Thoracic aorta (tissue), 2 donors: ENCODE measurements around the gene SETD2. TPM values are rescaled to one million over a fixed set of nuclear protein-coding genes. Genes with fewer than 3 reads are reported as not detected.

Experiments used
- ATAC-seq: fragments of 150-250 bp; one replicate; pipeline ENCODE4 v1.8.0; 2017; ENCODE audit warnings: low read depth; ENCODE audit not compliant: insufficient number of reproducible peaks, low FRiP score
- DNase-seq: peaks from one replicate; pipeline ENCODE4 v3.0.0-alpha.2; 2020; ENCODE audit warnings: low spot score
- H3K27ac ChIP-seq, 2 donors: fragments of 200-600 bp; sonication (generic); 1 replicate in 1 of 2; 2 replicates in 1 of 2; pipeline ENCODE4 v1.5.1; 2016; ENCODE audit warnings: mild to moderate bottlenecking in 2 of 2, moderate library complexity in 2 of 2
- H3K27me3 ChIP-seq: fragments of 200-600 bp; sonication (generic); replicated peaks from 2 replicates; pipeline ENCODE4 v1.6.0; 2016; ENCODE audit warnings: mild to moderate bottlenecking; ENCODE audit not compliant: insufficient read depth
- H3K36me3 ChIP-seq: fragments of 200-600 bp; sonication (generic); one replicate; pipeline ENCODE4 v1.5.1; 2016
- H3K4me1 ChIP-seq, 2 donors: fragments of 200-600 bp; sonication (generic); 1 replicate in 1 of 2; 2 replicates in 1 of 2; pipeline versions ENCODE4 v1.5.1 to v1.6.0; 2016; ENCODE audit warnings: low read depth in 2 of 2, mild to moderate bottlenecking in 1 of 2; ENCODE audit not compliant: control insufficient read depth in 1 of 2
- H3K4me3 ChIP-seq: fragments of 200-600 bp; sonication (generic); 2 replicates; pipeline ENCODE4 v1.5.1; 2016; ENCODE audit warnings: mild to moderate bottlenecking
- H3K9me3 ChIP-seq: fragments of 200-600 bp; sonication (generic); 2 replicates; pipeline ENCODE4 v1.5.1; 2016
- CTCF ChIP-seq: fragments of 200-600 bp; sonication (generic); IDR thresholded peaks from one replicate; pipeline ENCODE4 v1.5.1; 2019; ENCODE audit warnings: antibody characterized with exemption
- total RNA-seq, 2 donors: library from RNA; depleted of rRNA; stranded (reverse); fragments of >200 nt; gene quantifications; one replicate each; pipeline versions ENCODE4 v1.1.0 to v1.2.3, GENCODE V29; 2016

Gene SETD2
- total RNA-seq, 2 donors from 2014 or later: 44.3 to 78.9 TPM

DNA sequence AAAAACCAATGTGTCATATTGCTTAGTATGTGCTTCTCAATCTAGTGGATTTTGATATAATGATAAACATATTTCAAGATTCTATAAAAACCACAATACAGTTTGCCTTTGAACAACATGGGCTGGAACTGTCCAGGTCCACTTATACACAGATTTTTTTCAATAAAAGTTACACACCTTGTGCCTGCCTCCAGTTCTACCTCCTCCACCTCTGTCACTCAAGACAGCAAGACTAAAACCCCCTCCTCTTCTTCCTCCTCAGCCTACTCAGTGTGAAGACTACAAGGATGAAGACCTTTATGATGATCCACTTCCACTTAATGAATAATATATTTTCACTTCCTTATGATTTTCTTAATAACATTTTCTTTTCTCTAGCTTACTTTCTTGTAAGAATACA, 5.7 kb downstream of the SETD2 start:
- no peaks in the 10 kb centered on the region for H3K27me3 ChIP-seq
- DNase-seq (no peak), ATAC-seq (no peak)
- peaks cover 53 to 63% of the 10 kb centered on the region in 2 donors for H3K4me1 ChIP-seq
- no peaks in the 10 kb centered on the region for H3K36me3 ChIP-seq
- no peak overlapping the region for H3K27ac ChIP-seq
- TF ChIP-seq CTCF: no peak
- H3K9me3 ChIP-seq: no peaks in the 10 kb centered on the region
- no peak overlapping the region for H3K4me3 ChIP-seq

DNA sequence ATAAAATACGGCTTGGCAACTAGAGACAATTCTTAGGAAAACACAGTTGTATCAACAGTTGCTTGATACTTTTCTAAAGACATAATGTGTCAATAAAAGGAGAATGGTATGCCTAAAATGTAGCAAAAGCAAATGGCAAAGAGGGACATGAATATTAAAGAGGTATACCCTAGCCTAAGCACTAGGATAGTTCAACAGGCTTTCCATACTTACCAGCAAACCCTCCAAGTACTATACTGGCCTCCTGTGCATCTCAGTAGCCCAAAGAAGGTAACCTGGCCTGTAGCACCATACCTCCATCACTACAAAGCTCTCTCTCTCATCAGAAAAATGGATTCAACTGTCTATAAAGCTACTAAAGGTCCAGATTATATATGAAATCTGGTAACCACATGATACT, 7.5 kb downstream of the SETD2 start:
- DNase-seq (no peak), ATAC-seq (no peak)
- Histone ChIP-seq H3K9me3 (no peaks in the 10 kb centered on the region), H3K36me3 (no peaks in the 10 kb centered on the region), H3K27me3 (no peaks in the 10 kb centered on the region), H3K27ac (no peak overlapping the region), H3K4me3 (no peak overlapping the region), H3K4me1 (peaks cover 41 to 56% of the 10 kb centered on the region in 2 donors)
- no peak for TF ChIP-seq CTCF

GRCh38 chr3:47152578-47152977, 11.3 kb downstream of the SETD2 start:
- no peak for TF ChIP-seq CTCF
- DNase-seq: no peak
- H3K9me3 ChIP-seq: no peaks in the 10 kb centered on the region
- H3K4me3 ChIP-seq: no peak overlapping the region
- peaks cover 25 to 41% of the 10 kb centered on the region in 2 donors for H3K4me1 ChIP-seq
- H3K27ac ChIP-seq: no peak overlapping the region
- no peak for ATAC-seq
- H3K36me3 ChIP-seq: no peaks in the 10 kb centered on the region
- no peaks in the 10 kb centered on the region for H3K27me3 ChIP-seq

DNA sequence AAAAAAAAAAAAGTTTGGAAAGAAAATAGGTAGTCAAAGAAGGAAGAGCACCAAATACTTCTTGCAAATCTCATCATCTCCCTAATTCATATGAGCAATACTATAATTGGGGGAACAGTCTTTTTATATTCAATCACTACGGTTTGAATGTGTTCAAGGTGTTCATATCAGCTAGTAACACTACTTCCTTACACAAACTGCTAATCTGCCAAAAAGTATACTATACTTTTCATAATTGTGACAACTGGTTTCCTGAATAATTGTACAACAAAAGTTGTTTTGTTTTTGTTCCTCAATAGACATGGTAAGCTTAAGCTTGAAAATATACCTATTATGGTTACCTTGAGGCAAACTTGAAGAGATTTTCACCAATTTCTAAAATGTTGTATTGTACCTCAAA, 12.1 kb downstream of the SETD2 start:
- ATAC-seq (no peak), DNase-seq (no peak)
- Histone ChIP-seq H3K4me3 (no peak overlapping the region), H3K27me3 (no peaks in the 10 kb centered on the region), H3K36me3 (no peaks in the 10 kb centered on the region), H3K4me1 (peaks cover 23 to 41% of the 10 kb centered on the region in 2 donors), H3K27ac (no peak overlapping the region), H3K9me3 (no peaks in the 10 kb centered on the region)
- TF ChIP-seq CTCF: no peak

DNA sequence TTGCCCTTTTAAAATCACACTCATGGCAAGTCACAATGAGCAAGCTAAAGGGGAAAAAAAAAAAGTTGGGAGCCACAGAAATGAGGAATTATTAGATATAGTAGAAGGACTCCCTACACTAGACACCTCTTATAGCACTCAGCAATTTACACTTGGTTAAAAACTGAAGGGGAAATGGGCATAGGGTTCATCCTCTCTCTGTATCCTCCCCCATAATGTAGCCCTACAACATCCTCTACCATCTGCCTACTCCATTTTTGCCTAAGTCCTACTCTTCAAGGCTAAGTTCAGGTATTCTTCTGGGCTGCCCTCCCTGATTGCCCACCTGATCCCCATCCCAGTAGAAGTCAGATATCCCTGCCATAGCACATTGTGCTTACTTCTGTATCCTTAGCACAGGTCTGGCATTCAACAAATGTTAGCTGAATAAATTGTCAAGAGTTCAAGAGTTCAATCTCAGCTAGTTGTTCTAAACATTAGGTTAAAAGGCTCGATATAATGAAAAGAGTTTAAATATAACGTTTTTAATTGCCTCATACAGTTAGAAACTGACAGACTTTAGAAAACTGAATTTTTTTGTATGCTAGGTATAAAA, 14.5 kb downstream of the SETD2 start:
- no peak for TF ChIP-seq CTCF
- ATAC-seq: no peak
- Histone ChIP-seq H3K27me3 (no peaks in the 10 kb centered on the region), H3K4me1 (peaks cover 12 to 32% of the 10 kb centered on the region in 2 donors), H3K36me3 (no peaks in the 10 kb centered on the region), H3K27ac (no peak overlapping the region), H3K4me3 (no peak overlapping the region), H3K9me3 (no peaks in the 10 kb centered on the region)
- DNase-seq: no peak
